Body of pancreas (tissue), 4 donors: ENCODE measurements around the gene SLC37A1. TPM values are rescaled to one million over a fixed set of nuclear protein-coding genes. Genes with fewer than 3 reads are reported as not detected.

Experiments used
- ATAC-seq: fragments of 150-250 bp; one replicate; pipeline ENCODE4 v1.9.1; 2016
- DNase-seq, 4 donors: peaks; one replicate each; pipeline ENCODE4 v3.0.0-alpha.2; 2019
- H3K27ac ChIP-seq, 4 donors: fragments of 200-600 bp; sonication (generic); 1 replicate in 3 of 4; 2 replicates in 1 of 4; pipeline versions ENCODE4 v1.5.1 to v1.6.1; 2016 to 2019; ENCODE audit warnings: mild to moderate bottlenecking in 1 of 4, mixed read lengths in 1 of 4, moderate library complexity in 1 of 4
- H3K27me3 ChIP-seq, 2 donors: fragments of 200-600 bp; sonication (generic); one replicate each; pipeline ENCODE4 v1.6.0; 2016; ENCODE audit warnings: mild to moderate bottlenecking in 1 of 2
- H3K36me3 ChIP-seq, 2 donors: fragments of 200-600 bp; sonication (generic); replicated peaks in 1 of 2; 2 replicates each; pipeline ENCODE4 v1.5.1; 2016; ENCODE audit warnings: low read depth in 2 of 2; ENCODE audit not compliant: insufficient read depth in 1 of 2
- H3K4me1 ChIP-seq: fragments of 200-600 bp; sonication (generic); one replicate; pipeline ENCODE4 v1.6.0; 2016
- H3K4me3 ChIP-seq, 2 donors: fragments of 200-600 bp; sonication (generic); 1 replicate in 1 of 2; 2 replicates in 1 of 2; pipeline ENCODE4 v1.5.1; 2016 to 2019
- H3K9me3 ChIP-seq, 3 donors: fragments of 200-600 bp; sonication (generic); 1 replicate in 2 of 3; 2 replicates in 1 of 3; pipeline ENCODE4 v1.5.1; 2016
- POLR2A ChIP-seq, 3 donors: fragments of 450-650 bp; IDR thresholded peaks; one replicate each; pipeline ENCODE4 v1.6.1; 2016; ENCODE audit warnings: antibody characterized with exemption in 3 of 3, mild to moderate bottlenecking in 2 of 3
- WGBS, 2 donors: methylation state at CpG; one replicate each; pipeline ENCODE4 v1.1.5; 2017; 5-methylcytosine and 5-hydroxymethylcytosine counted together
- intact Hi-C: fragments of 100-400 bp; cut with DNase I; formaldehyde crosslinking; loops from one replicate; pipeline ENCODE4 v1.15.1; 2023
- total RNA-seq, 2 donors: library from RNA; depleted of rRNA; stranded (reverse); fragments of >200 nt; gene quantifications; one replicate each; pipeline ENCODE4 v1.1.0, GENCODE V29; 2016
- TF ChIP-seq, protein P1 (sequence below), 7 experiments: fragments of 450-650 bp in 4 of 7; fragments of 200-600 bp in 3 of 7; sonication (generic) in 3 of 7; IDR thresholded peaks; one replicate each; pipeline ENCODE4 v1.5.1; 2016 to 2019; ENCODE audit warnings: antibody characterized with exemption in 7 of 7

SLC37A1 gene
- total RNA-seq, 2 donors from 2014 or later = 6.3 to 16.3 TPM

DNA sequence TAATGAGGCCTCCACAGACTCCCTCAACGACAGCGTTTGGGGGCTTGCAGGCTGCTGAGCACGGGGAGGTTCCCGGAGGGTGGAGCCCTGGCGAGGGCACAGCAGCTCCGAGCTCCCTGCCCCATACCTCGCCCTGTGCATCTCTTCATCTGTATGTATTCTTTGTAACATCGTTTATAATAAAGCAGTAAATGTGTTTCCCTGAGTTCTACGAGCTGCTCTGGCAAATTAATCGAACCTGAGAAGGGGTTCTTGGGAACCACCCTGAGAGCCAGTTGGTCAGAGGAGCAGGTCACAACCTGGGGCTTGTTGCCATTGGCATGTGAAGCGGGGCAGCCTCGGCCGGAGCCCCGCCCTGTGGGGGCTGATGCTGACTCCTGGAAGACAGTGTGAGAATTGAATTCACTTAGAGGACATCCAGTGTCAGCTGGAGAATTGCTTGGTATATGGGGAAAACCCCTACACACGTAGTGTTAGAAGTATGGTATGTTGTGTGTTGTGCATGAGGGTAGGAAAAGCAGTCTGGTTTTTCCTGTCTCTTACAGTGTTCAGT lies 11.5 kb downstream of the SLC37A1 start:
- H3K27me3 ChIP-seq = no peaks in the 10 kb centered on the region
- peak; percentile 28 for ATAC-seq
- intact Hi-C loops = no loop called here
- H3K4me3 ChIP-seq = no peak overlapping the region
- DNase-seq = peak in 1 of 4 donors; percentile 30
- 51 to 54% methylated on average over 13 to 15 of the region's 15 CpGs for WGBS, 2 donors
- H3K27ac ChIP-seq = peak overlapping the region; percentile 40 to 68 (median 58)
- peaks cover 27% of the 10 kb centered on the region for H3K4me1 ChIP-seq
- H3K9me3 ChIP-seq = no peaks in the 10 kb centered on the region
- H3K36me3 ChIP-seq = peaks cover 0 to 2% of the 10 kb centered on the region in 2 donors
- no peak for TF ChIP-seq POLR2A (IDR thresholded peaks at IDR 0.05)
- TF ChIP-seq, protein P1, sequence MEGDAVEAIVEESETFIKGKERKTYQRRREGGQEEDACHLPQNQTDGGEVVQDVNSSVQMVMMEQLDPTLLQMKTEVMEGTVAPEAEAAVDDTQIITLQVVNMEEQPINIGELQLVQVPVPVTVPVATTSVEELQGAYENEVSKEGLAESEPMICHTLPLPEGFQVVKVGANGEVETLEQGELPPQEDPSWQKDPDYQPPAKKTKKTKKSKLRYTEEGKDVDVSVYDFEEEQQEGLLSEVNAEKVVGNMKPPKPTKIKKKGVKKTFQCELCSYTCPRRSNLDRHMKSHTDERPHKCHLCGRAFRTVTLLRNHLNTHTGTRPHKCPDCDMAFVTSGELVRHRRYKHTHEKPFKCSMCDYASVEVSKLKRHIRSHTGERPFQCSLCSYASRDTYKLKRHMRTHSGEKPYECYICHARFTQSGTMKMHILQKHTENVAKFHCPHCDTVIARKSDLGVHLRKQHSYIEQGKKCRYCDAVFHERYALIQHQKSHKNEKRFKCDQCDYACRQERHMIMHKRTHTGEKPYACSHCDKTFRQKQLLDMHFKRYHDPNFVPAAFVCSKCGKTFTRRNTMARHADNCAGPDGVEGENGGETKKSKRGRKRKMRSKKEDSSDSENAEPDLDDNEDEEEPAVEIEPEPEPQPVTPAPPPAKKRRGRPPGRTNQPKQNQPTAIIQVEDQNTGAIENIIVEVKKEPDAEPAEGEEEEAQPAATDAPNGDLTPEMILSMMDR (IDR thresholded peaks at IDR 0.05) = no peak

DNA sequence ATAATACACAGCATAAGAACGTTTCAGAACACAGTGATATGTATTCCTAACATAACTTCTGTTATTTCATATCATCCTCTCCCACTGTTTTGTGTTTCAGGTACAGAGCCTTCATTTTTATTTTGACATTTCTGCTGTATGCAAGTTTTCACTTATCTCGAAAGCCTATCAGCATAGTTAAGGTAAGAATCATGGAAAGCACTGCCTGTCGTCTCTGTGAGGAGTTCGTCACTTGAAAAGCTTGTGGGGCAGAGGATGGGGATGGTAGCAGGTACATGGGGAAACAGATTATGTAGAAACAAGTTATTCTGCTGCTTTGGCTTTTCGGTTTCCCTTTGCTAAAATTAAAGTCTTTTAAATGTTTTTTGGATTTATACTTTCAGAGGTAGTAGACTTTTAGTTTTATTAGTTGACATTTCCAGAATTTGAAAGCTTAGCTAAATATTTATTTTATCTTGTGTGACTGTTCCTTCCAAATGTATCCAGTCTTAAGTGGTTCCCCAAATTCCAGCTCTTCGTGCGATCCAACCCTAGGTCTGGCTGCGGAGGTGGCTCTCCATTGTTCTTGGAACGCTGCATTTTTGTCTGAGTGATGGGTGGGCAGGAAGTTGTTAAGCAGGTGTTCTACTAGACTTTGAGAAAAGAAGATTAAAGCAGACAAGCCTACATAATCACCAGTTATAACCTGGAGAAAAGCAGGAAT lies 12.2 kb downstream of the SLC37A1 start:
- no peak for ATAC-seq
- intact Hi-C loops = no loop called here
- H3K27me3 ChIP-seq = no peaks in the 10 kb centered on the region
- H3K27ac ChIP-seq = peak overlapping the region in 3 of 4 donors; percentile 49 to 68 (median 66)
- peaks cover 27% of the 10 kb centered on the region for H3K4me1 ChIP-seq
- H3K4me3 ChIP-seq = no peak overlapping the region
- peaks cover 0 to 2% of the 10 kb centered on the region in 2 donors for H3K36me3 ChIP-seq
- 63 to 69% methylated on average over 9 of the region's 9 CpGs for WGBS, 2 donors
- H3K9me3 ChIP-seq = no peaks in the 10 kb centered on the region
- no peak for TF ChIP-seq POLR2A (IDR thresholded peaks at IDR 0.05)
- TF ChIP-seq, protein P1 (IDR thresholded peaks at IDR 0.05) = no peak
- no peak for DNase-seq

DNA sequence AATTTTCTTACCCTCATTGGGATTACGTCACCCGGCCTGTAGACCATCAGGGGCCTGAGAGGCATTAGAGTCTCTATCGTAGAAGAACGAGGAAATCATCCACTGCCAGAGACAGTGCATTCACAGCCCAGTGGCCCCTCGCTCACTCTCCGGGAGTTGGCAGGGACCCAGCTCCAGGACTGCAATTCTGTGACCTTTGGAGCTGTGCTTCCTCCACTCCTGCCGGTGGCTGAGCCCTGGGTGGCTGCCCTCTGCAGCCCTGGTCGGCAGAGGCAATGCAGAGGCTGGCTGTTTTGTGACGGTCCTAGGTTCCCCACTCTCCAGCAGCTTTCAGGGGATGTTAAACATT lies 12.7 kb downstream of the SLC37A1 start:
- Histone ChIP-seq H3K4me1 (peaks cover 27% of the 10 kb centered on the region), H3K27ac (peak overlapping the region in 2 of 4 donors; percentile 66 to 68), H3K4me3 (no peak overlapping the region), H3K9me3 (no peaks in the 10 kb centered on the region), H3K36me3 (peaks cover 0 to 2% of the 10 kb centered on the region in 2 donors), H3K27me3 (no peaks in the 10 kb centered on the region)
- intact Hi-C loops = no loop called here
- 22 to 41% methylated on average over 6 to 9 of the region's 9 CpGs for WGBS, 2 donors
- TF ChIP-seq, protein P1 (IDR thresholded peaks at IDR 0.05) = no peak
- no peak for TF ChIP-seq POLR2A (IDR thresholded peaks at IDR 0.05)
- ATAC-seq (peak; percentile 47), DNase-seq (peak; percentile 47 to 73 (median 64))

DNA sequence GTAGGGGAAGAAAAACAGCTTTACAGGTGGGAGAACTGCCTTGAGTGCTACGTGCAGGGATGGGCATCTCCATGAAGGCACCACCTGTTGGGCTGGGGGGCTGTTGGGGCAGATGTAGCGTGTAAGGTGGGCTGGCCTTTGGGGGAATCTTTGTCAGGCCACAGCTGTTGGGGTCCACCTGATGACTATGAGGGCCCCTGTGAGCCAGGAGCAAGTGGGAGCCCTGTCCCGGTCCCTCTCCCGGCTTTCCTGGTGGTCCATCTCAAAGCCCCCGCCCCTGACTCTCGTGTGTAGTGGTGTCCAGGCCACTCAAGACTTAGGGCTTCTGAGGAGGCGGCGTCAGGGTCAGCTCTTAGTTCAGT lies 13.5 kb downstream of the SLC37A1 start:
- peaks cover 27% of the 10 kb centered on the region for H3K4me1 ChIP-seq
- intact Hi-C loops = no loop called here
- TF ChIP-seq POLR2A (IDR thresholded peaks at IDR 0.05) = no peak
- TF ChIP-seq, protein P1 (IDR thresholded peaks at IDR 0.05) = no peak
- H3K36me3 ChIP-seq = peaks cover 0 to 2% of the 10 kb centered on the region in 2 donors
- 88 to 89% methylated on average over 8 of the region's 8 CpGs for WGBS, 2 donors
- no peak overlapping the region for H3K4me3 ChIP-seq
- no peaks in the 10 kb centered on the region for H3K27me3 ChIP-seq
- no peak for ATAC-seq
- DNase-seq = no peak
- H3K9me3 ChIP-seq = no peaks in the 10 kb centered on the region
- H3K27ac ChIP-seq = peak overlapping the region in 2 of 4 donors; percentile 66 to 68
